CD4-positive, alpha-beta T cell (primary cell): ENCODE results near the gene ACTR3C. TPM values are rescaled to one million over a fixed set of nuclear protein-coding genes. Genes with fewer than 3 reads are reported as not detected.
"Not testable (repeated sequence)": the region's sequence is repeated elsewhere in the genome, so short reads cannot be mapped to it uniquely, and the experiment has no call there.

Experiments
- ATAC-seq: fragments of 200-7000 bp; cut with Tn5 transposase; one replicate; pipeline ENCODE4 v1.10.0; 2022; ENCODE audit warnings: mild to moderate bottlenecking; ENCODE audit not compliant: poor library complexity
- CTCF ChIA-PET: fragments of 350-600 bp; sonication (Branson Sonifier 250); formaldehyde crosslinking; loops from one replicate; lab custom pipeline; 2021; ENCODE audit warnings: antibody characterized with exemption, inconsistent platforms; lab: Charles Lee
- POLR2A ChIA-PET: fragments of 350-600 bp; sonication (Branson Sonifier 250); formaldehyde crosslinking; loops from one replicate; lab custom pipeline; 2021; ENCODE audit warnings: antibody characterized with exemption, inconsistent platforms; lab: Charles Lee
- DNase-seq, 14 experiments: peaks; one replicate each; pipeline ENCODE4 v3.0.0-alpha.2; 2013 to 2020; ENCODE audit warnings: mixed read lengths in 2 of 14
- H3K27ac ChIP-seq, 2 donors: one replicate each; pipeline versions ENCODE4 v1.5.1 to v1.7.0; 2013; ENCODE audit warnings: low read length in 2 of 2, low read depth in 1 of 2, mild to moderate bottlenecking in 1 of 2
- H3K27me3 ChIP-seq, 2 experiments: 1 replicate in 1 of 2; 2 replicates in 1 of 2; pipeline versions ENCODE4 v1.6.1 to v1.7.0; 2013; ENCODE audit warnings: low read length in 2 of 2, control low read depth in 1 of 2, mild to moderate bottlenecking in 1 of 2, moderate library complexity in 1 of 2; ENCODE audit not compliant: insufficient read depth in 2 of 2, control insufficient read depth in 1 of 2
- H3K36me3 ChIP-seq: one replicate; pipeline ENCODE4 v1.6.1; 2013; ENCODE audit warnings: low read length, control low read depth; ENCODE audit not compliant: insufficient read depth
- H3K4me1 ChIP-seq: one replicate; pipeline ENCODE4 v1.6.1; 2013; ENCODE audit warnings: low read length, control low read depth; ENCODE audit not compliant: insufficient read depth
- H3K4me3 ChIP-seq: one replicate; pipeline ENCODE4 v1.5.1; 2013; ENCODE audit warnings: mild to moderate bottlenecking, low read length, moderate library complexity
- H3K9me3 ChIP-seq, 2 experiments: 1 replicate in 1 of 2; 2 replicates in 1 of 2; pipeline versions ENCODE4 v1.6.1 to v1.7.0; 2013; ENCODE audit warnings: low read length in 2 of 2, mild to moderate bottlenecking in 2 of 2, control low read depth in 1 of 2, moderate library complexity in 1 of 2; ENCODE audit not compliant: control insufficient read depth in 1 of 2, insufficient read depth in 1 of 2
- H3K27ac Mint-ChIP-seq: one replicate; pipeline ENCODE4 v1.8.0; 2020; ENCODE audit warnings: mixed read lengths
- H3K27me3 Mint-ChIP-seq: one replicate; pipeline ENCODE4 v1.8.0; 2021; ENCODE audit warnings: mixed read lengths
- H3K36me3 Mint-ChIP-seq: one replicate; pipeline ENCODE4 v1.8.0; 2021; ENCODE audit warnings: low read depth, mixed read lengths
- H3K4me1 Mint-ChIP-seq: one replicate; pipeline ENCODE4 v1.8.0; 2021; ENCODE audit warnings: low read depth, mixed read lengths
- H3K4me3 Mint-ChIP-seq: one replicate; pipeline ENCODE4 v1.8.0; 2020; ENCODE audit warnings: mild to moderate bottlenecking, mixed read lengths
- H3K9me3 Mint-ChIP-seq: one replicate; pipeline ENCODE4 v1.8.0; 2020; ENCODE audit warnings: mixed read lengths
- intact Hi-C, 2 experiments: fragments of 100-400 bp; cut with DNase I in 1 of 2; cut with micrococcal nuclease in 1 of 2; formaldehyde crosslinking; loops; one replicate each; pipeline versions ENCODE4 v1.15.1 to v1.9.0; 2023 to 2025; cut with DNase I, micrococcal nuclease
- total RNA-seq, 174 experiments: library from RNA in 2 of 174; stranded (reverse) in 2 of 174; gene quantifications; one replicate each; pipeline ENCODE4 v1.2.3 and lab custom pipeline; 2021 to 2026

The ACTR3C gene
- total RNA-seq, 2 experiments from 2014 or later: 1.9 to 3.4 TPM

DNA sequence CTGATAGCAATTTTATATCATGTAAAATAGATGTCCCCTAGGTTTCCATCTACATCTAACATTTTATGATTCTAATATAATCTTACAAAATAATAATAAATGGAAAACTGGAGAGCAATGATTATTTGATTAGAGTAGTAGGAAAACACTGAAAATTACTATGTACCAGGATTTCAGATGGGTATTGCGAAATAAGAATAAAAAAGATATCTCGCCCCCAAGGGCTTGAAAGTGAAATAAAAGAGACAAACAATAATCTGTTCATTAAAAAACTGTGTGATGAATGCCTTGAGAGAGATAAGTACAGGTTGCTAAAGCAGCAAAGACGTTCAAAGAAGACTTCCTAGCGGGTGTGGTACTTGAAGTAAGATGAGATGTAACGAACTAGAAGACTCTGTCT is 60.7 kb downstream of the ACTR3C start:
- H3K27ac ChIP-seq, H3K27me3 ChIP-seq, H3K27me3 Mint-ChIP-seq, DNase-seq, CTCF ChIA-PET, H3K36me3 Mint-ChIP-seq, H3K4me3 Mint-ChIP-seq, H3K36me3 ChIP-seq, H3K4me1 ChIP-seq, H3K4me1 Mint-ChIP-seq, H3K27ac Mint-ChIP-seq, H3K9me3 ChIP-seq, H3K9me3 Mint-ChIP-seq, ATAC-seq, intact Hi-C loops, H3K4me3 ChIP-seq, POLR2A ChIA-PET: not testable (repeated sequence)

DNA sequence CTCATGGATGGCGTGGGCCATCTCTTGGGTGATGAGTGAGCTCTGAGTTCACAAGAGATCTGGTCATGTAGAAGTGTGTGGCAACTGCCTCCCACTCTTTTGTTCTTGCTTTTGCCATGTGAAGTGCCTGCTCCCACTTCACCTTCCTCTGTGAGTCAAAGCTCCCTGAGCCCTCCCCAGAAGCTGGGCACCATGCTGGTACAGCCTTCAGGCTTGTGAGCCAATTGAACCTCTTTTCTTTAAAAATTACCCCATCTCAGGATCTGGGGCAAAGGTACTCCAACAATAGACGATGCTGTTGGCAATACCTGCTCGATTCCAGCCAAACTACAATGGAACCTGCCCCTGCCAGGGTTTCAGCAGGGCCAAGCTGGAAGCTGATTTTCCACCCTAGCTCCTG is 75.6 kb downstream of the ACTR3C start:
- H3K27ac Mint-ChIP-seq, DNase-seq, H3K4me1 Mint-ChIP-seq, H3K9me3 ChIP-seq, POLR2A ChIA-PET, H3K27ac ChIP-seq, H3K36me3 Mint-ChIP-seq, ATAC-seq, intact Hi-C loops, H3K4me3 ChIP-seq, CTCF ChIA-PET, H3K9me3 Mint-ChIP-seq, H3K27me3 Mint-ChIP-seq, H3K4me3 Mint-ChIP-seq, H3K36me3 ChIP-seq, H3K27me3 ChIP-seq, H3K4me1 ChIP-seq: not testable (repeated sequence)

GRCh38 chr7:150245208-150245607 is 78.1 kb downstream of the ACTR3C start:
- H3K27ac ChIP-seq, H3K4me1 ChIP-seq, H3K36me3 ChIP-seq, H3K4me3 Mint-ChIP-seq, H3K4me1 Mint-ChIP-seq, H3K9me3 ChIP-seq, intact Hi-C loops, H3K4me3 ChIP-seq, H3K27me3 ChIP-seq, H3K27me3 Mint-ChIP-seq, POLR2A ChIA-PET, ATAC-seq, CTCF ChIA-PET, H3K9me3 Mint-ChIP-seq, H3K36me3 Mint-ChIP-seq, DNase-seq, H3K27ac Mint-ChIP-seq: not testable (repeated sequence)

DNA sequence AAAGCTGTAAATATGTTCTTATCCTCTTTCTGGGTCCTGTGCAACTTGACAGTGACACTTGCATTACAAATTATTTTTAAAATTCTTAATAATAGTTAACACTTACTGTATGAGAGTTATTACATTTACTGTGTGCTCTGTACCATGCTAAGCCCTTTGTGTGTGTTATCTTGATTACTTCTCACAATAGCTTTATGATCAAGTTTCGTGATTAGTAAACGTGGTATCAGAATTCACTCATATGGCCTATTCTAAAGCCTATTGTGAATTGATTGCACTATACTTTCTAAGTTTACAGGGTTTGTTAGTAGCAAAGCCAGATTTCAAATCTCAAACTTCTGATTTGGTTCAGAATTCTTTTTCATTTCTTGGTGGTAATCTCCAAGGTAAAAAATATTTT is 80.4 kb downstream of the ACTR3C start:
- CTCF ChIA-PET, intact Hi-C loops, H3K9me3 ChIP-seq, H3K4me3 Mint-ChIP-seq, ATAC-seq, H3K4me1 Mint-ChIP-seq, H3K36me3 ChIP-seq, H3K9me3 Mint-ChIP-seq, H3K27me3 Mint-ChIP-seq, H3K36me3 Mint-ChIP-seq, H3K27ac ChIP-seq, POLR2A ChIA-PET, H3K27me3 ChIP-seq, H3K4me1 ChIP-seq, H3K27ac Mint-ChIP-seq, H3K4me3 ChIP-seq, DNase-seq: not testable (repeated sequence)

GRCh38 chr7:150225444-150225843 is 97.9 kb downstream of the ACTR3C start:
- H3K27me3 ChIP-seq, H3K27ac ChIP-seq, POLR2A ChIA-PET, H3K4me3 Mint-ChIP-seq, CTCF ChIA-PET, intact Hi-C loops, H3K9me3 Mint-ChIP-seq, H3K4me1 ChIP-seq, H3K4me1 Mint-ChIP-seq, H3K4me3 ChIP-seq, H3K9me3 ChIP-seq, ATAC-seq, H3K36me3 Mint-ChIP-seq, H3K27ac Mint-ChIP-seq, DNase-seq, H3K36me3 ChIP-seq: not testable (repeated sequence)
- peaks cover 36% of the 10 kb centered on the region for H3K27me3 Mint-ChIP-seq

GRCh38 chr7:150222083-150222972 is 101.0 kb downstream of the ACTR3C start:
- not testable (repeated sequence) for H3K9me3 ChIP-seq

DNA sequence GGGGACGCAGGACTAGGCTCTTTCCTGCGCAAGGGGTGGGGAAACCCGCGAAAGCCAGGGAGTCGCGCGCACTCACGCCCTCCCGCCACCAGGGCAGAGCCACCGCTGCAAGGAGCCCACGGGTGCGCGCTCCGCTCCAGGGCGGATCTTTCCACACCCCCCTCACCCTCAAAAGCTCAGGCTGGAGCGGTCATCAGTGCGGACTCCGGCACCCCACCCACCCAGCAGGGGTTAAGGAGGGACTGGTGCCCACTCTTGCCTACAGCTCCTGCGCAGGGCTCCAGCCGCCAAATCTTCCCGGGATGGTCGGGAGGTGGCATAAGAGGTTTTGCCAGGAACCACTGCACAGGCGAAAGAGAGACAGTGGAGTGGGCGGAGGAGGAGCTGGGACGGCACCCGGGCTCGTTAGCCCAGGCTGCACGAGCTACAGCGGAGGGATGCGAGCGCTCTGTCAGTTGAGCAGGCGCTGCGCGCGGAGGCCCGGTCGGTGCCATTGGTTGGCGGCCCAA is 102.6 kb downstream of the ACTR3C start:
- H3K4me3 Mint-ChIP-seq, H3K36me3 ChIP-seq, CTCF ChIA-PET, H3K27ac Mint-ChIP-seq, H3K9me3 ChIP-seq, H3K9me3 Mint-ChIP-seq, intact Hi-C loops, H3K36me3 Mint-ChIP-seq, ATAC-seq, H3K27me3 ChIP-seq, DNase-seq, H3K4me1 ChIP-seq, POLR2A ChIA-PET, H3K4me1 Mint-ChIP-seq, H3K27ac ChIP-seq, H3K4me3 ChIP-seq: not testable (repeated sequence)
- H3K27me3 Mint-ChIP-seq: peaks cover 30% of the 10 kb centered on the region

More at GRCh38 chr7:150222083-150222972, 101.0 kb downstream of the ACTR3C start:
- H3K9me3 Mint-ChIP-seq, H3K4me1 Mint-ChIP-seq, intact Hi-C loops, POLR2A ChIA-PET, H3K4me1 ChIP-seq, ATAC-seq, H3K27ac Mint-ChIP-seq, DNase-seq, CTCF ChIA-PET, H3K27me3 ChIP-seq, H3K36me3 ChIP-seq, H3K4me3 ChIP-seq, H3K36me3 Mint-ChIP-seq, H3K4me3 Mint-ChIP-seq, H3K27ac ChIP-seq: not testable (repeated sequence)
- peaks cover 36% of the 10 kb centered on the region for H3K27me3 Mint-ChIP-seq
